Right atrium auricular region (tissue), 2 donors: ENCODE results near the gene CCNY. TPM values are rescaled to one million over a fixed set of nuclear protein-coding genes. Genes with fewer than 3 reads are reported as not detected.

Source experiments
- DNase-seq: peaks from one replicate; pipeline ENCODE4 v3.0.0-alpha.2; 2019; ENCODE audit warnings: low spot score
- H3K27ac ChIP-seq, 2 donors: fragments of 200-600 bp; sonication (generic); 1 replicate in 1 of 2; 2 replicates in 1 of 2; pipeline ENCODE4 v1.5.1; 2016 to 2019
- H3K27me3 ChIP-seq, 2 donors: fragments of 200-600 bp; sonication (generic); one replicate each; pipeline versions ENCODE4 v1.5.1 to v1.6.0; 2017 to 2019
- H3K36me3 ChIP-seq: fragments of 200-600 bp; sonication (generic); one replicate; pipeline ENCODE4 v1.5.1; 2016
- H3K4me1 ChIP-seq, 2 donors: fragments of 200-600 bp; sonication (generic); one replicate each; pipeline versions ENCODE4 v1.5.1 to v1.6.0; 2017 to 2019
- H3K4me3 ChIP-seq, 2 donors: fragments of 200-600 bp; sonication (generic); 1 replicate in 1 of 2; 2 replicates in 1 of 2; pipeline ENCODE4 v1.5.1; 2017 to 2019; ENCODE audit warnings: mild to moderate bottlenecking in 1 of 2, moderate library complexity in 1 of 2
- H3K9me3 ChIP-seq, 2 donors: fragments of 200-600 bp; sonication (generic); one replicate each; pipeline ENCODE4 v1.5.1; 2019
- total RNA-seq, 2 donors: library from RNA; depleted of rRNA; stranded (reverse); fragments of >200 nt; gene quantifications; one replicate each; pipeline ENCODE4 v1.1.0, GENCODE V29; 2016
- TF ChIP-seq, protein P1 (sequence below), 2 donors: fragments of 200-600 bp; sonication (generic); IDR thresholded peaks; one replicate each; pipeline ENCODE4 v1.5.1; 2019; ENCODE audit warnings: antibody characterized with exemption in 2 of 2

Gene CCNY
- total RNA-seq, 2 donors from 2014 or later: 35.6 to 58.1 TPM

DNA sequence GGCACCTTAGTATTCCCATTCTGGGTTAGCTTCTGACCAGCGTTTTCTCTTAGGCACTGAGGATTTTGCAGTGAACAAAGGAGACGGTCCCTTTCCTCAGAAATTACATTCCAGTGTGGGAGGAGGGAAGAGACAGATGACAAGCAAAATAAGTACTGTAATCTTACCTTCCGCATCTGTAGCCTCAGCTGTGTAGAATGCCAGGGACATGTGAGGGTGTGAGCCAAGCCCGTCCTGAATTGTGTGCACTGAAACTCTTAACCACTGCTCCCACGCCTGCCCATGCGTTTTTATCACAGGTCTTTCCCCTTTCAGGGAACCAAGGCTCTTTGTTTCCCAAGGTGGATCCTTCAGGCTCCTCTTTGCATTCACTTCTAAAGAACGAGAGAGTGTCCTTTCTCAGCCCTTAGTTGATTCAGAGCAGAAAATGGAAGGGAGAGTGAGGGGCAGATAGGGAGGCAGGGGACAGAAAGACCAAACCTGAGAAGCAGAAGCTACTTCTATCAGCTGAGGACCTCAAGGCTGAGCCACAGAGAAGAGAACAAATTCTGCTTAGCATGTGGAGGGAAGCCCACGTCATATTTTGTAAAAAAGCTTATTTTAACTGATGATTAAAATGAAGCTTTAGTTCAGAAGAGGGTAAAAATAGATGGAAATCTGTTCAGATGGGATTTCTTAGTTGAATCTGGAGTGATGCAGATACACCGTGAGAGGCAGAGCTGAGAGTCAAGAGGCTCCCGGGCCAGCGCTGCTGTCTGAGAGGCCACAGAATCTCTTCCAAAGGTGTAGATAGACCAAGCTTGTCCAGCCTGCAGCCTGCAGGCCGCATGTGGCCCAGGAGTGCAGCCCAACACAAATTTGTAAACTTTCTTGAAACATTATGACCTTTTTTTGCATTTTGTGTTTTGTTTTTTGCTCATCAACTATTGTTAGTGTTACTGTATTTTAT lies 122.5 kb downstream of the CCNY start:
- DNase-seq: no peak

GRCh38 chr10:35459449-35459847 lies 123.1 kb downstream of the CCNY start:
- H3K36me3 ChIP-seq: no peaks in the 10 kb centered on the region
- H3K4me1 ChIP-seq: peaks cover 0 to 86% of the 10 kb centered on the region in 2 donors
- TF ChIP-seq, protein P1, sequence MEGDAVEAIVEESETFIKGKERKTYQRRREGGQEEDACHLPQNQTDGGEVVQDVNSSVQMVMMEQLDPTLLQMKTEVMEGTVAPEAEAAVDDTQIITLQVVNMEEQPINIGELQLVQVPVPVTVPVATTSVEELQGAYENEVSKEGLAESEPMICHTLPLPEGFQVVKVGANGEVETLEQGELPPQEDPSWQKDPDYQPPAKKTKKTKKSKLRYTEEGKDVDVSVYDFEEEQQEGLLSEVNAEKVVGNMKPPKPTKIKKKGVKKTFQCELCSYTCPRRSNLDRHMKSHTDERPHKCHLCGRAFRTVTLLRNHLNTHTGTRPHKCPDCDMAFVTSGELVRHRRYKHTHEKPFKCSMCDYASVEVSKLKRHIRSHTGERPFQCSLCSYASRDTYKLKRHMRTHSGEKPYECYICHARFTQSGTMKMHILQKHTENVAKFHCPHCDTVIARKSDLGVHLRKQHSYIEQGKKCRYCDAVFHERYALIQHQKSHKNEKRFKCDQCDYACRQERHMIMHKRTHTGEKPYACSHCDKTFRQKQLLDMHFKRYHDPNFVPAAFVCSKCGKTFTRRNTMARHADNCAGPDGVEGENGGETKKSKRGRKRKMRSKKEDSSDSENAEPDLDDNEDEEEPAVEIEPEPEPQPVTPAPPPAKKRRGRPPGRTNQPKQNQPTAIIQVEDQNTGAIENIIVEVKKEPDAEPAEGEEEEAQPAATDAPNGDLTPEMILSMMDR (IDR thresholded peaks at IDR 0.05): no peak
- no peak overlapping the region for H3K4me3 ChIP-seq
- no peak overlapping the region for H3K27ac ChIP-seq
- DNase-seq: no peak
- H3K27me3 ChIP-seq: no peaks in the 10 kb centered on the region
- no peaks in the 10 kb centered on the region for H3K9me3 ChIP-seq

More for the DNA sequence above, 122.5 kb downstream of the CCNY start:
- H3K4me3 ChIP-seq: no peak overlapping the region
- no peaks in the 10 kb centered on the region for H3K9me3 ChIP-seq
- no peaks in the 10 kb centered on the region for H3K27me3 ChIP-seq
- H3K36me3 ChIP-seq: no peaks in the 10 kb centered on the region
- no peak overlapping the region for H3K27ac ChIP-seq
- TF ChIP-seq, protein P1 (IDR thresholded peaks at IDR 0.05): no peak
- peaks cover 0 to 86% of the 10 kb centered on the region in 2 donors for H3K4me1 ChIP-seq

GRCh38 chr10:35460852-35461460 lies 124.6 kb downstream of the CCNY start:
- TF ChIP-seq, protein P1 (IDR thresholded peaks at IDR 0.05): no peak
- Histone ChIP-seq H3K4me1 (peaks cover 0 to 85% of the 10 kb centered on the region in 2 donors), H3K27me3 (no peaks in the 10 kb centered on the region), H3K27ac (peak overlapping the region in 1 of 2 donors; percentile 18), H3K4me3 (no peak overlapping the region), H3K36me3 (no peaks in the 10 kb centered on the region), H3K9me3 (no peaks in the 10 kb centered on the region)
- no peak for DNase-seq

DNA sequence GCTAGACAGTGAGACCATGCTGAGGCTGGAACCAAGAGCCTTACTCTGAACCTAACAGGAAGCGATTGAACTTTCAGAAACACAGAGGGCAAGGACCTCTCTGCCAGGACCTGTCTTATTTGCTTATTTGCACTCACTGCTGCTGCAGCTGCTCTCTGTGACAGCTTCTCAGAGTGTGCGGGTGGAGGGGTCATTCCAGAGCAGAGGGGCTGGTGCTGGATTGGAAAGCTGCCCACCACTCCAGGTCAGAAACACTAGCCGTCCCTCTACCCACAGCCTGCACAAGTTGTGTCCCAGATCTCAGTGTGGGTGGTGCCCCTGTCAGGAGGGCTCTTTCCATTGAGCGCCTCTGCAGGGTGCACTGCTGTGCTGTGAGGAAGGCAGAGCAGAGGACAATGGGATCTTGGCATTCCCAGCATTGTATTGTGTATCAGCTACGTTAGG lies 126.2 kb downstream of the CCNY start:
- no peaks in the 10 kb centered on the region for H3K27me3 ChIP-seq
- no peak overlapping the region for H3K27ac ChIP-seq
- H3K4me3 ChIP-seq: no peak overlapping the region
- no peak for DNase-seq
- TF ChIP-seq, protein P1 (IDR thresholded peaks at IDR 0.05): no peak
- peaks cover 0 to 95% of the 10 kb centered on the region in 2 donors for H3K4me1 ChIP-seq
- no peaks in the 10 kb centered on the region for H3K9me3 ChIP-seq
- no peaks in the 10 kb centered on the region for H3K36me3 ChIP-seq

GRCh38 chr10:35463105-35463867 lies 127.0 kb downstream of the CCNY start:
- TF ChIP-seq, protein P1 (IDR thresholded peaks at IDR 0.05): no peak
- DNase-seq: no peak
- Histone ChIP-seq H3K27ac (no peak overlapping the region), H3K4me1 (peaks cover 0 to 94% of the 10 kb centered on the region in 2 donors), H3K4me3 (no peak overlapping the region), H3K9me3 (no peaks in the 10 kb centered on the region), H3K27me3 (no peaks in the 10 kb centered on the region), H3K36me3 (no peaks in the 10 kb centered on the region)
